ENCODE measurements around the gene OCA2.

- no peak for TF ChIP-seq EZH2 (IDR thresholded peaks at IDR 0.05; ENCODE audit: insufficient read depth, poor library complexity, severe bottlenecking)
- TF ChIP-seq EZH2phosphoT487 (IDR thresholded peaks at IDR 0.05; ENCODE audit: insufficient read depth, low read depth), result no peak
Measured at GRCh38 chr15:27871078-27871901, 227.8 kb downstream of the OCA2 start.

Measured in GM23248 (cell line).